ENCODE data around the gene NBPF11. TPM values are rescaled to one million over a fixed set of nuclear protein-coding genes. Genes with fewer than 3 reads are reported as not detected.

The NBPF11 gene
- total RNA-seq, 1 donor from 2014 or later = 8.3 TPM

DNA sequence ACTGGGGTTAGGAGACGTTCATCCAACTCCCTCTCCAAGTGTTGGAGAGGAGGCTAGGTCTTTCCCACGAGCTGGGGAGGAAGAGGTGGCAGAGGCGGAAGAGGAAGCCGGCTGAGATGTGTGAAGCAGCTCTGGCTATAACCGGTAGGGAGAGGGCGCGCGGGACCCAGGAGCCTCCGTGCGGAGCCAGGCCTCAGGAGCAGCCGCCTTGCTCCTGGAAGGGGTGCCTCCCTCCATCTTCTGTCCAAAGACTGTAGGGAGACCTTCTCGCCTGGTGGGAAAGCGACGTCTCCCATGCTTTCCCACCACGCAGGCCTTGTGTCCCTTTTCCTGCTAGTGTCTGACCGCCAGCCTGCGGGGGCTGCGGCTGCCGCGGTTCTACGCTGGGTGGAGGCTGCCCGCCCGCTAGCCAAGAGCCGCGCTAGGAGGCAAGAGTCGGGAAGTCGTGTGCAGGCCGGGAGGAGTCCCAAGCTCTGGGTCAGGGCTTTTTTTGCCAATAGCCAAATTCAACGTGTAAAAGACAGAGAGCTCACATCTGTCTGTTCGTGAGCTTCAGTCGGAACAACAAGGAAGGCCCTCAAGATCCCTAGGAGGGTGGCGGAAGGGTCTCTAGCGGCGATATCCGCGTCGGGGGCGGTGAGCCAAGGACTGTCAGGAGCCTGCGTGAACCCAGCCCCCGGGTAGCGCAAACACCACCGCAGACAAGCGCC, 8.4 kb upstream of the NBPF11 start:
- peaks cover 47% of the 10 kb centered on the region for H3K27me3 ChIP-seq (ENCODE audit: insufficient read depth, low read length)
- H2AFZ ChIP-seq (ENCODE audit: low read depth, low read length) = peak overlapping the region; percentile 75
- no peak overlapping the region for H3K27ac ChIP-seq (ENCODE audit: low read depth, low read length)
- no peaks in the 10 kb centered on the region for H3K79me2 ChIP-seq (ENCODE audit: insufficient read depth, low read length)
- H3K9me3 ChIP-seq (ENCODE audit: insufficient read depth, low read depth, low read length) = no peaks in the 10 kb centered on the region
- no peaks in the 10 kb centered on the region for H3K4me1 Mint-ChIP-seq (ENCODE audit: low read depth, unreplicated experiment)
- no peaks in the 10 kb centered on the region for H3K27me3 Mint-ChIP-seq (ENCODE audit: low read depth, unreplicated experiment)
- H3K4me2 ChIP-seq (ENCODE audit: low read length) = peak overlapping the region; percentile 36
- no peak overlapping the region for H3K27ac Mint-ChIP-seq (ENCODE audit: unreplicated experiment)
- H3K4me3 Mint-ChIP-seq (ENCODE audit: unreplicated experiment) = no peak overlapping the region
- H3K36me3 ChIP-seq (ENCODE audit: insufficient read depth, low read length) = no peaks in the 10 kb centered on the region
- H3K4me3 ChIP-seq (ENCODE audit: insufficient read depth, low read depth, low read length) = no peak overlapping the region
- peaks cover 5% of the 10 kb centered on the region for H3K9me3 Mint-ChIP-seq (ENCODE audit: unreplicated experiment)
- no peak overlapping the region for H3K9ac ChIP-seq (ENCODE audit: low read length)
- FAIRE-seq (no peak), DNase-seq (ENCODE audit: low read depth) (no peak)
- H3K36me3 Mint-ChIP-seq (ENCODE audit: low read depth, unreplicated experiment) = no peaks in the 10 kb centered on the region
- H4K20me1 ChIP-seq (ENCODE audit: insufficient read depth, low read length) = no peaks in the 10 kb centered on the region
- H3K4me1 ChIP-seq (ENCODE audit: insufficient read depth, low read length) = no peaks in the 10 kb centered on the region
- peak; percentile 84 for TF ChIP-seq EZH2 (IDR thresholded peaks at IDR 0.05; ENCODE audit: insufficient read depth, low read length)
- TF ChIP-seq, protein P1, sequence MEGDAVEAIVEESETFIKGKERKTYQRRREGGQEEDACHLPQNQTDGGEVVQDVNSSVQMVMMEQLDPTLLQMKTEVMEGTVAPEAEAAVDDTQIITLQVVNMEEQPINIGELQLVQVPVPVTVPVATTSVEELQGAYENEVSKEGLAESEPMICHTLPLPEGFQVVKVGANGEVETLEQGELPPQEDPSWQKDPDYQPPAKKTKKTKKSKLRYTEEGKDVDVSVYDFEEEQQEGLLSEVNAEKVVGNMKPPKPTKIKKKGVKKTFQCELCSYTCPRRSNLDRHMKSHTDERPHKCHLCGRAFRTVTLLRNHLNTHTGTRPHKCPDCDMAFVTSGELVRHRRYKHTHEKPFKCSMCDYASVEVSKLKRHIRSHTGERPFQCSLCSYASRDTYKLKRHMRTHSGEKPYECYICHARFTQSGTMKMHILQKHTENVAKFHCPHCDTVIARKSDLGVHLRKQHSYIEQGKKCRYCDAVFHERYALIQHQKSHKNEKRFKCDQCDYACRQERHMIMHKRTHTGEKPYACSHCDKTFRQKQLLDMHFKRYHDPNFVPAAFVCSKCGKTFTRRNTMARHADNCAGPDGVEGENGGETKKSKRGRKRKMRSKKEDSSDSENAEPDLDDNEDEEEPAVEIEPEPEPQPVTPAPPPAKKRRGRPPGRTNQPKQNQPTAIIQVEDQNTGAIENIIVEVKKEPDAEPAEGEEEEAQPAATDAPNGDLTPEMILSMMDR (IDR thresholded peaks at IDR 0.05; ENCODE audit: insufficient read depth, low read depth, low read length) = no peak

DNA sequence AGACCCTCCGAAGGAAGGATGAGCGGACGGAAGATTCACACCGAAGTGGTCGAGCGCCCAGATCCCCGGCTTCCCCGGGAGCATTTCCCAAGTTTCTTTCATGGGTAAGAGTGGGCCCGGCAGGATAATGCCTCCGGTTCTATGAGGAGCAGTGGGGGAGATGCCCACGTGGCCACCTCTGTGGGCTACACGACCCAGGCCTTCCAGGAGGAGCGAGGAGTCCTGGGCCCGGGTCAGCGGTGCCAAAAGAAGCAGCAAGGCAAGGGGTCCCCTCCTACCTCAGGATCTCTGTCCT, 7.9 kb upstream of the NBPF11 start:
- peaks cover 5% of the 10 kb centered on the region for H3K9me3 Mint-ChIP-seq (ENCODE audit: unreplicated experiment)

More for the DNA sequence above, 7.9 kb upstream of the NBPF11 start:
- H3K9me3 ChIP-seq (ENCODE audit: insufficient read depth, low read depth, low read length) = no peaks in the 10 kb centered on the region
- no peak for DNase-seq (ENCODE audit: low read depth)
- FAIRE-seq = no peak
- H2AFZ ChIP-seq (ENCODE audit: low read depth, low read length) = peak overlapping the region; percentile 75
- H4K20me1 ChIP-seq (ENCODE audit: insufficient read depth, low read length) = no peaks in the 10 kb centered on the region
- H3K27ac Mint-ChIP-seq (ENCODE audit: unreplicated experiment) = no peak overlapping the region
- H3K27me3 ChIP-seq (ENCODE audit: insufficient read depth, low read length) = peaks cover 47% of the 10 kb centered on the region
- no peaks in the 10 kb centered on the region for H3K4me1 ChIP-seq (ENCODE audit: insufficient read depth, low read length)
- H3K4me1 Mint-ChIP-seq (ENCODE audit: low read depth, unreplicated experiment) = no peaks in the 10 kb centered on the region
- no peaks in the 10 kb centered on the region for H3K27me3 Mint-ChIP-seq (ENCODE audit: low read depth, unreplicated experiment)
- no peaks in the 10 kb centered on the region for H3K36me3 ChIP-seq (ENCODE audit: insufficient read depth, low read length)
- H3K4me3 Mint-ChIP-seq (ENCODE audit: unreplicated experiment) = no peak overlapping the region
- TF ChIP-seq EZH2 (IDR thresholded peaks at IDR 0.05; ENCODE audit: insufficient read depth, low read length) = no peak
- TF ChIP-seq, protein P1 (IDR thresholded peaks at IDR 0.05; ENCODE audit: insufficient read depth, low read depth, low read length) = no peak
- no peak overlapping the region for H3K27ac ChIP-seq (ENCODE audit: low read depth, low read length)
- no peaks in the 10 kb centered on the region for H3K79me2 ChIP-seq (ENCODE audit: insufficient read depth, low read length)
- H3K4me3 ChIP-seq (ENCODE audit: insufficient read depth, low read depth, low read length) = no peak overlapping the region
- no peaks in the 10 kb centered on the region for H3K36me3 Mint-ChIP-seq (ENCODE audit: low read depth, unreplicated experiment)
- no peak overlapping the region for H3K9ac ChIP-seq (ENCODE audit: low read length)
- peak overlapping the region; percentile 36 for H3K4me2 ChIP-seq (ENCODE audit: low read length)
